AG04450 (cell line): ENCODE data around the gene SRSF5. TPM values are rescaled to one million over a fixed set of nuclear protein-coding genes. Genes with fewer than 3 reads are reported as not detected.
"Not testable (repeated sequence)": the region's sequence is repeated elsewhere in the genome, so short reads cannot be mapped to it uniquely, and the experiment has no call there.

Experiments
- CTCF ChIA-PET: fragments of 300-600, 350-600 bp; formaldehyde crosslinking; extraction: SDS; loops from one replicate; lab custom pipeline; 2022; ENCODE audit warnings: antibody characterized with exemption, inconsistent platforms; lab: Charles Lee
- POLR2A ChIA-PET: fragments of 350-600 bp; formaldehyde crosslinking; extraction: SDS; loops from one replicate; lab custom pipeline; 2021; ENCODE audit warnings: antibody characterized with exemption, inconsistent platforms; lab: Yijun Ruan, JAX
- DNase-seq: peaks from one replicate; pipeline ENCODE4 v3.0.0-alpha.2; 2011; ENCODE audit warnings: low read depth, low spot score
- H3K27ac ChIP-seq: one replicate; pipeline ENCODE4 v1.5.1; 2012; ENCODE audit warnings: low read depth, low read length, control low read depth
- H3K27me3 ChIP-seq: one replicate; pipeline ENCODE4 v1.6.0; 2012; ENCODE audit warnings: low read length; ENCODE audit not compliant: control insufficient read depth, insufficient read depth
- H3K4me3 ChIP-seq: 2 replicates; pipeline ENCODE4 v1.5.1; 2011; ENCODE audit warnings: mild to moderate bottlenecking, low read depth, low read length, control low read depth
- H3K9me3 ChIP-seq: 2 replicates; pipeline ENCODE4 v1.5.1; 2012; ENCODE audit warnings: low read length; ENCODE audit not compliant: control insufficient read depth, insufficient read depth
- CTCF ChIP-seq: IDR thresholded peaks from 2 replicates; pipeline ENCODE4 v1.5.1; 2011; ENCODE audit warnings: low read depth, low read length, control low read depth, inconsistent platforms
- polyA minus RNA-seq: library from RNA; depleted of rRNA, polyadenylated mRNA; stranded (reverse); fragments of >200 nt; gene quantifications from 2 replicates; pipeline ENCODE4 v1.2.3, GENCODE V29; 2011; rRNA and poly(A)+ RNA removed
- polyA plus RNA-seq: library from polyadenylated mRNA; depleted of rRNA; stranded (reverse); fragments of >200 nt; gene quantifications from 2 replicates; pipeline ENCODE4 v1.2.3, GENCODE V29; 2011; rRNA removed

Gene SRSF5
- 203 and 271 TPM in 2 replicates for polyA plus RNA-seq
- 184 and 206 TPM in 2 replicates for polyA minus RNA-seq

GRCh38 chr14:69766984-69767368 lies at the start of gene SRSF5:
Gene SRSF5 (plus strand): TSS chr14:69767142. CDS start chr14:69768157, 1,015 bp downstream.
- Histone ChIP-seq H3K4me3 (peak within 1 kb of the TSS; percentile 98), H3K9me3 (peaks cover 4% of the 10 kb centered on the region; the same call in 1 of the 2 replicates), H3K27ac (peak within 1 kb of the TSS; percentile 100), H3K27me3 (no peaks in the 10 kb centered on the region)
- CTCF ChIA-PET: interaction anchor here (0.6 to 2.0 kb wide), 4 partner anchors 182 to 231 kb away, joined by 3 to 8 read pairs (median 5); no protein-coding TSS in a partner anchor
- POLR2A ChIA-PET: interaction anchor here (0.6 to 1.8 kb wide), 10 partner anchors 9 to 187 kb away, joined by 3 to 13 read pairs (median 4); partner anchors contain the start of genes SMOC1 and SUSD6
- DNase-seq: peak; percentile 90
- no peak for TF ChIP-seq CTCF

- H3K27me3 ChIP-seq, H3K9me3 ChIP-seq, DNase-seq, POLR2A ChIA-PET, H3K4me3 ChIP-seq: not testable (repeated sequence)
- CTCF ChIA-PET: interaction anchor here (0.9 to 4.0 kb wide), 4 partner anchors 9 to 134 kb away, joined by 3 to 29 read pairs (median 4); no protein-coding TSS in a partner anchor
- peak overlapping the region; percentile 84 for H3K27ac ChIP-seq
Measured at GRCh38 chr14:69718614-69719013, 48.3 kb upstream of the SRSF5 start.

GRCh38 chr14:69719501-69719951 lies 47.4 kb upstream of the SRSF5 start:
- no peak for TF ChIP-seq CTCF
- no peaks in the 10 kb centered on the region for H3K9me3 ChIP-seq
- DNase-seq: peak; percentile 76
- POLR2A ChIA-PET: no interaction called here
- H3K4me3 ChIP-seq: no peak overlapping the region
- CTCF ChIA-PET: interaction anchor here (1.1 to 4.0 kb wide), 3 partner anchors 9 to 134 kb away, joined by 3 to 29 read pairs (median 3); no protein-coding TSS in a partner anchor
- no peaks in the 10 kb centered on the region for H3K27me3 ChIP-seq
- peak overlapping the region; percentile 84 for H3K27ac ChIP-seq

- CTCF ChIA-PET: interaction anchor here (4.0 kb wide), 1 partner anchor 135 kb away, joined by 29 read pairs; no protein-coding TSS in a partner anchor
- Histone ChIP-seq H3K27me3 (no peaks in the 10 kb centered on the region), H3K27ac (no peak overlapping the region), H3K9me3 (no peaks in the 10 kb centered on the region), H3K4me3 (no peak overlapping the region)
- DNase-seq: no peak
- no peak for TF ChIP-seq CTCF
- POLR2A ChIA-PET: no interaction called here
Measured at GRCh38 chr14:69720912-69721311, 46.0 kb upstream of the SRSF5 start.

GRCh38 chr14:69726761-69727511 lies 40.0 kb upstream of the SRSF5 start:
- no peak overlapping the region for H3K27ac ChIP-seq
- POLR2A ChIA-PET: no interaction called here
- CTCF ChIA-PET: interaction anchor here (0.6 to 5.0 kb wide), 39 partner anchors 9 to 280 kb away, joined by 3 to 115 read pairs (median 4); partner anchors contain the start of gene SUSD6
- DNase-seq: peak; percentile 30
- H3K9me3 ChIP-seq: no peaks in the 10 kb centered on the region; the same call in 1 of the 2 replicates
- TF ChIP-seq CTCF: peak; percentile 97
- no peaks in the 10 kb centered on the region for H3K27me3 ChIP-seq
- peak overlapping the region; percentile 50 for H3K4me3 ChIP-seq
